Endodermal cell (in vitro differentiated cells): ENCODE results near the gene MTOR. TPM values are rescaled to one million over a fixed set of nuclear protein-coding genes. Genes with fewer than 3 reads are reported as not detected.
"Not testable (repeated sequence)": the region's sequence is repeated elsewhere in the genome, so short reads cannot be mapped to it uniquely, and the experiment has no call there.

Experiments
- DNase-seq: peaks from one replicate; pipeline ENCODE4 v3.0.0-alpha.2; 2017
- H3K27ac ChIP-seq: 2 replicates; pipeline ENCODE4 v1.5.1; 2013; ENCODE audit warnings: mild to moderate bottlenecking, low read depth, low read length, moderate library complexity
- H3K27me3 ChIP-seq: 2 replicates; pipeline ENCODE4 v1.6.1; 2013; ENCODE audit warnings: mild to moderate bottlenecking, low read length, moderate library complexity; ENCODE audit not compliant: insufficient read depth, control insufficient read depth, poor library complexity, severe bottlenecking
- H3K36me3 ChIP-seq: 2 replicates; pipeline ENCODE4 v1.7.0; 2013; ENCODE audit warnings: mild to moderate bottlenecking, low read length, moderate library complexity; ENCODE audit not compliant: control insufficient read depth, insufficient read depth
- H3K4me1 ChIP-seq: one replicate; pipeline ENCODE4 v1.7.0; 2013; ENCODE audit warnings: low read length; ENCODE audit not compliant: control insufficient read depth, insufficient read depth
- H3K4me3 ChIP-seq: 2 replicates; pipeline ENCODE4 v1.5.1; 2013; ENCODE audit warnings: mild to moderate bottlenecking, low read length, moderate library complexity
- H3K9ac ChIP-seq: 2 replicates; pipeline ENCODE4 v1.6.1; 2013; ENCODE audit warnings: mild to moderate bottlenecking, low read length, moderate library complexity; ENCODE audit not compliant: poor library complexity, severe bottlenecking; ENCODE audit errors: extremely low read depth
- H3K9me3 ChIP-seq: 2 replicates; pipeline ENCODE4 v1.6.1; 2013; ENCODE audit warnings: mild to moderate bottlenecking, low read length, moderate library complexity; ENCODE audit not compliant: control insufficient read depth
- H3K27ac Mint-ChIP-seq: 2 replicates; pipeline ENCODE4 v1.8.0; 2020; ENCODE audit warnings: mixed read lengths
- H3K27me3 Mint-ChIP-seq: 2 replicates; pipeline ENCODE4 v1.8.0; 2021; ENCODE audit warnings: mild to moderate bottlenecking, mixed read lengths; ENCODE audit not compliant: insufficient read depth
- H3K36me3 Mint-ChIP-seq: 2 replicates; pipeline ENCODE4 v1.8.0; 2020; ENCODE audit warnings: low read depth, mixed read lengths
- H3K4me1 Mint-ChIP-seq: 2 replicates; pipeline ENCODE4 v1.8.0; 2020; ENCODE audit warnings: mixed read lengths
- H3K4me3 Mint-ChIP-seq: 2 replicates; pipeline ENCODE4 v1.8.0; 2020; ENCODE audit warnings: mild to moderate bottlenecking, moderate library complexity, mixed read lengths
- H3K9me3 Mint-ChIP-seq: 2 replicates; pipeline ENCODE4 v1.8.0; 2020; ENCODE audit warnings: mild to moderate bottlenecking, mixed read lengths
- WGBS, 2 experiments: methylation state at CpG; one replicate each; pipeline versions ENCODE4 v1.1.5 to v1.1.7; 2013; ENCODE audit warnings: missing lambda C conversion rate in 2 of 2, mixed read lengths in 1 of 2; ENCODE audit not compliant: insufficient coverage in 1 of 2, insufficient read length in 1 of 2; 5-methylcytosine and 5-hydroxymethylcytosine counted together
- total RNA-seq, 2 donors: library from RNA; stranded (reverse); fragmentation: NEBNext Ultra II Directional in 1 of 2; extraction: Animal tissue kit (Norgen Biotek cat#: 25700) in 1 of 2; gene quantifications; 2 replicates in 1 of 2; 3 replicates in 1 of 2; pipeline ENCODE4 v1.2.1, GENCODE V29; 2021
- TF ChIP-seq, protein P1 (sequence below): fragments of 200-600 bp; sonication (generic); conservative IDR thresholded peaks from 2 replicates; pipeline ENCODE4 v1.5.0; 2021; ENCODE audit warnings: antibody characterized with exemption, mild to moderate bottlenecking

Gene MTOR
- total RNA-seq, 2 donors from 2014 or later: 69.0 to 78.3 TPM

DNA sequence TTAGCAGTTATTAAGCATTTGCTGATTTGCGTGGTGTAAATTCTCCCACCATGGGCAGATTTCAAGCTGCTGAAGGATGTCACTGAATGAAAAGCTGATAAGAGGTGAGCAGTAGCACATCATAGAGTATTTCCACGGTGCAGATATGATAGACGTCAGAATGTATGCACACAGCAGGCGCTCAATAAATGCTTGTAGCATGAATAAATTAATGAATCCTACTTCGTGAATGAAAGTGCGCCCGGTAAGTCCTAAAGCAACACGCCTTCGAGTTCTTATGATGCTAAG is 10.1 kb upstream of the MTOR start:
- H3K4me1 Mint-ChIP-seq: peaks cover 11% of the 10 kb centered on the region
- Histone ChIP-seq H3K9me3 (no peaks in the 10 kb centered on the region), H3K4me1 (no peaks in the 10 kb centered on the region), H3K27ac (no peak overlapping the region), H3K4me3 (no peak overlapping the region), H3K36me3 (peaks cover 4% of the 10 kb centered on the region), H3K27me3 (no peaks in the 10 kb centered on the region), H3K9ac (no peak overlapping the region)
- peaks cover 12% of the 10 kb centered on the region for H3K36me3 Mint-ChIP-seq
- no peaks in the 10 kb centered on the region for H3K27me3 Mint-ChIP-seq
- H3K4me3 Mint-ChIP-seq: no peak overlapping the region
- 15 to 22% methylated on average over 9 of the region's 9 CpGs for WGBS, 2 experiments
- H3K27ac Mint-ChIP-seq: no peak overlapping the region
- no peak for DNase-seq
- no peaks in the 10 kb centered on the region for H3K9me3 Mint-ChIP-seq
- TF ChIP-seq, protein P1, sequence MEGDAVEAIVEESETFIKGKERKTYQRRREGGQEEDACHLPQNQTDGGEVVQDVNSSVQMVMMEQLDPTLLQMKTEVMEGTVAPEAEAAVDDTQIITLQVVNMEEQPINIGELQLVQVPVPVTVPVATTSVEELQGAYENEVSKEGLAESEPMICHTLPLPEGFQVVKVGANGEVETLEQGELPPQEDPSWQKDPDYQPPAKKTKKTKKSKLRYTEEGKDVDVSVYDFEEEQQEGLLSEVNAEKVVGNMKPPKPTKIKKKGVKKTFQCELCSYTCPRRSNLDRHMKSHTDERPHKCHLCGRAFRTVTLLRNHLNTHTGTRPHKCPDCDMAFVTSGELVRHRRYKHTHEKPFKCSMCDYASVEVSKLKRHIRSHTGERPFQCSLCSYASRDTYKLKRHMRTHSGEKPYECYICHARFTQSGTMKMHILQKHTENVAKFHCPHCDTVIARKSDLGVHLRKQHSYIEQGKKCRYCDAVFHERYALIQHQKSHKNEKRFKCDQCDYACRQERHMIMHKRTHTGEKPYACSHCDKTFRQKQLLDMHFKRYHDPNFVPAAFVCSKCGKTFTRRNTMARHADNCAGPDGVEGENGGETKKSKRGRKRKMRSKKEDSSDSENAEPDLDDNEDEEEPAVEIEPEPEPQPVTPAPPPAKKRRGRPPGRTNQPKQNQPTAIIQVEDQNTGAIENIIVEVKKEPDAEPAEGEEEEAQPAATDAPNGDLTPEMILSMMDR: no peak

DNA sequence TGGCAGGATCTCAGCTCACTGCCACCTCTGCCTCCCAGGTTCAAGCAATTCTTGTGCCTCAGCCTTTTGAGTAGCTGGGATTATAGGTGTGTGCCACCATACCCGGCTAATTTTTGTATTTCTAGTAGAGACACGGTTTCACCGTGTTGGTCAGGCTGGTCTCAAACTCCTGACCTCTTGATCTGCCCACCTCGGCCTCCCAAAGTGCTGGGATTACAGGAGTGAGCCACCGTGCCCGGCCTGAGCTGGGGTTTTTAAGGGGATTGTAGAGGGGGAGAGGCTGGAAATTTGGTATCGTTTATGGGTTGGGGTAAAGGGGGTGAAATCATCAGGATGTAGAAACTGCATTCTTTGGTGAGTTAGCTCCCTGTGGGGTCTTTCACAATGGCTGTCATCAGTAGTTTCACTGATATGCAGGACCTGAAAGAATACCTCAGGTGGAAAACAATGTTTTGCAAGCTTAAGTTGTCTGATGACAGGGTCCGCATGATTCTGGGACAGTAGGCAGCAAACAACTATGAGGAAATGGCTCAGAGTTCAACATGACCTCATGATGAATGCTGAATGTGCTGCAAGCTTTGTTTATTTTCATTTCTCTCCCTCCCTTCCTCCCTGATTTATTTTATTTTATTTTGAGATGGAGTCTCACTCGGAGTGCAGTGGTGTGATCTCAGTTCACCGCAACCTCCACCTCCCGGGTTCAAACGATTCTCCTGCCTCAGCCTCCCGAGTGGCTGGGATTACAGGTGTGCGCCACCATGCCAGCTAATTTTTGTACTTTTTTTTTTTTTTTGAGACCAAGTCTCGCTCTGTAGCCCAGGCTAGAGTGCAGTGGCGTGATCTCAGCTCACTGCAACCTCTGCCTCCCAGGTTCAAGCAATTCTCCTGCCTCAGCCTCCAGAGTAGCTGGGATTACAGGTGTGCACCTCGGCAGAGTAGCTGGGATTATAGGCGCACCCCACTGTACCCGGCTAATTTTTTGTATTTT is 5.3 kb upstream of the MTOR start:
- 89 to 91% methylated on average over 17 to 19 of the region's 19 CpGs for WGBS, 2 experiments
- H3K27ac ChIP-seq, H3K4me1 Mint-ChIP-seq, H3K36me3 Mint-ChIP-seq, H3K27ac Mint-ChIP-seq, H3K9ac ChIP-seq, H3K36me3 ChIP-seq, H3K9me3 Mint-ChIP-seq, H3K4me1 ChIP-seq, H3K27me3 Mint-ChIP-seq, H3K4me3 ChIP-seq, H3K4me3 Mint-ChIP-seq, DNase-seq, H3K9me3 ChIP-seq, H3K27me3 ChIP-seq: not testable (repeated sequence)

DNA sequence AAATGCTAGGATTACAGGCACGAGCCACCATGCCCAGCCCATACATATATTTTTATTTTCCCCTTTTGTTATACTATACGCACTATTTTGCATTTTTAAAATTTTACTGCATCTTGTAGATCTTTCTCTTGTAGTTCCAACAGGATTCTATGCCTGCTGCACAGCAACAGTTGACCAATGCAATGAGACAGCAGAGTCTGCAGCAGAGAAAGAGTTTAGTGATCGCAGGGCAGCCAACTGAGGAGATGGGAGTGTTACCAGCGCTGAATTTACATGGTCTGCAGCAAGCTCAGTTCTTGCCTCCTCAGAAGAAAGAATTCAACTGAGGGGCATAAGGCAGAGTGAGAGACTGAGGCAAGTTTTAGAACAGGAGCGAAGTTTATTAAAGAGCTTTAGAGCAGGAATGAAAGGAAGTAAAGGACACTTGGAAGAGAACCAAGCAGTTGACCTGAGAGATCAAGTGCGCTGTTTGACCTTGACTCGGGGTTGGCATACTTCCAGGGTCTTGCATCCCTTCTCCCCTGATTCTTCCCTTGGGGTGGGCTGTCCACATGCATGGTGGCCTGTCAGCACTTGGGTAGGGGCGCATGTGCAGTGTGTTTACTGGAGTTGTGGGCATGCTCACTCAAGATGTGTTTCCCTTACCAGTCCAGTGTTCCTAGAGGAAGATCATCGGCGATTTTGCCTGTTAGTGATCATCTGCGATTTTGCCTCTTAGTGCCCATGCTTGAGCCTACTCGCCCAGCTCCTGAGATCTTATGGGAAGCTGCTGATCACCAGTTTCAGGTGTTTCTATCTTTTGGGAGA is 4.1 kb upstream of the MTOR start:
- H3K4me1 ChIP-seq: no peaks in the 10 kb centered on the region
- Mint-ChIP-seq H3K9me3 (no peaks in the 10 kb centered on the region), H3K4me1 (peaks cover 5% of the 10 kb centered on the region), H3K4me3 (no peak overlapping the region), H3K27me3 (peaks cover 2% of the 10 kb centered on the region), H3K27ac (no peak overlapping the region), H3K36me3 (no peaks in the 10 kb centered on the region)
- no peaks in the 10 kb centered on the region for H3K36me3 ChIP-seq
- WGBS, 2 experiments: 86 to 88% methylated on average over 11 to 12 of the region's 12 CpGs
- H3K27me3 ChIP-seq: no peaks in the 10 kb centered on the region
- no peak overlapping the region for H3K27ac ChIP-seq
- no peak for DNase-seq
- no peak overlapping the region for H3K4me3 ChIP-seq
- H3K9me3 ChIP-seq: no peaks in the 10 kb centered on the region
- no peak overlapping the region for H3K9ac ChIP-seq
- TF ChIP-seq, protein P1: no peak
